GM19099 (cell line): ENCODE results near the gene ITPKC.
A peak's percentile ranks its signal among the peaks of the same experiment; 100 is the strongest.

Source experiments
- POLR2A ChIP-seq: IDR thresholded peaks from 3 replicates; pipeline ENCODE4 v1.6.1; 2011; ENCODE audit warnings: low read depth; ENCODE audit not compliant: insufficient read length; ENCODE audit errors: extremely low read depth

The ITPKC gene

GRCh38 chr19:40686882-40687524 is 29.9 kb upstream of the ITPKC start:
- no peak for TF ChIP-seq POLR2A

DNA sequence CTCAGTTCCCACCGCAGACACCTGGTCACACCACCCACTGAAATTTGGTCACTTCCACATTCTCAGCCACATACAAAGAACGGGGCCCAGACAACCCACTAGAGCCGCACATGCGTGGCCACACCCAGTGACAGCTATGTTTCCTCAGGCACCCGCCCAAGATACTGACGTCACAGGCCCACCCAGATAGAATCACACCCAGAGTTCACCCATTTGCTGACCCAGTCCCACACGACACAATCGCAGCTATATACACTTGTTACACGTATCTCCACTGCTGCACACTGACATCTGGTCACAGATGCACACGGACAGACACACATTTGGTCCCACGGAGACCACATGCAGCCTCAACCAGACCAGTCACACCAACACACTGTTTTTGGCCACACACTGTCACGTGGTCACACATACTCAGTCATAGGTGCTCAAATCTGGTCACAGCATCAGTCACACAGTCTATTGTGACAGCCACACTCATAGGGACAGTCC is 29.3 kb upstream of the ITPKC start:
- TF ChIP-seq POLR2A, result no peak

- no peak for TF ChIP-seq POLR2A
Measured at GRCh38 chr19:40688309-40688708, 28.6 kb upstream of the ITPKC start.

DNA sequence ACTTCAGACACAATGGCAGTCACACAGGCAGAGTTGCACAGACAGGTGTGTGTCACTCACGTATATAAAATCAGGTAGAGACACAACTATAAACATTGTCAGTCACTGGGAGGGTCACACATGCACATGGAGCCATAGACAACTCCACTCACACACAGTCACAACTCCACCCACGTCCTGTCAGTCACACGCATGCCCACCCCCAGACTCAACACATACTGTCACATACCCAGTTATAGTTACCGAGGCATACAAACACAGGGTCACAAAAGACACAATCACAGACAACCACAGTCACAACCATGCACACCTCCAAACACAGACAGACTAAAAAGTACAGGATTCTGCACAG is 27.9 kb upstream of the ITPKC start:
- no peak for TF ChIP-seq POLR2A

DNA sequence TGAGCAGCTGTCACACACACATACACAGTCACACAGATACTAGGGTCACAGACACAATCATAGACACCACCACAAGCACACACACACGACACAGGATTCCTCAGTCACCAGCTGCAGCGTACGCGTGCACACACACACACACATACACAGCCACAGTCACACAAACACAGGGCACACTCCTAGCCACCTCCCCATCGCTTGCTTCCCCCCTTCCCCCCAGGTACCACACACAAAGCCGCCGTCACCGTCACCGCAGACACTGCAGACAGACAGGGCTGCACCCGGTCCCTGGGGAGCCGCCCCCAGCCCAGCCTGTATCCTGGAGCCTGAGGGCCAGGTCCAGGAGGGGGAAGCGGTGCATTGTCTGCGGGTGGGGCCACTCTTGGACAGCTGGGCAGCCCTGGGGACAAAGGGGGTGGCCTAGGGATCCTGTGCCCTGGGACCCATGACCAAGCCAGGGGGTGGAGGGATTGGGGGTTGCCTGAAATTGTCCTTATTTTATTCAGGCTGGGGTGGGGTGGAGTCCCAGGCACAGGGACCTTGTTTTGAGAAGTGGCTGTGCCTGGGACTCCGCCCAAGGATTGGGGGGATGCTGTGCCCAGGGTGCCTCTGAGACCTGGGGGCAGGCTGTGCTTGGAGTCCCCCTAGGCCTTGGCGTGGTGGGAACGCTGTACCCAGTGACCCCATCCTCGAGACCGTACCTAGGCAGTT is 27.4 kb upstream of the ITPKC start:
- no peak for TF ChIP-seq POLR2A

GRCh38 chr19:40690050-40690692 is 26.7 kb upstream of the ITPKC start, which contains the start of gene NUMBL:
Gene NUMBL, minus strand, starts transcription at chr19:40690651. Its CDS starts 168 bp downstream, at chr19:40690483.
- no peak for TF ChIP-seq POLR2A

DNA sequence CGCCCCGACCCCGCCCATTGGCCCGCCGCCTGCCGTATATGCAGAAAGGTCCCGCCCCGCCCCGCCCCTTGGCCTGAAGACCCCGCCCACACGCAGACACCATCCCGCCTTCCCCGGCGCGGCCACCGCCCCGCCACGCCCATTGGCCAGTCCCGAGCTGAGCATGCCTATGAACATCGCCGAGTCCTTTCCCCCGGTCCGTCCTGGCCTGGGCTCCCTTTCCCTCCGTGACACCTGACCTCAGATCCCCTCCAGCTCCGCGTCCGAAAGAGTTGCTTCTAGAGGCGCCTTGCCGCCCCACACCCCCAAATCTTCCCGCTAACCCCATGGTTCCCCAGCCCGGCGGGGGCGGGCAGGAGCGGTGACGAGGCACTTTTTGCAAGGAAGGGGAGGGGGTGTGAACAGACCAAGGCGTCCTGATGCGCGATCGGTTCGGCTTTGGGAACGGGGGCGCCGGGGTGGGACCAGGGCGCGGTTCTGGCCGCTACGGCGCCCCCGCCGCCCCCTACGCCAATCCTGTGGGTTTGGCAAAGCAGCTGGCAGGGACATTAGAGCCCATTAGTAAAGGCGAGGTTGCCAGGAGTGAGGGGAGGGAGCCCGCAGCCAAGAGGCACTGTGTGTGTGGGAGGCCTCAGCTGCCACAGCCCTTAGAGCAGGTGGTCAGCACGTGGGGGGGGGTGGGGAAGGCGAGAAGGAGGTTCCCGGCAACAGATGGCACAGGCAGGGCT is 26.1 kb upstream of the ITPKC start:
- peak; percentile 39 for TF ChIP-seq POLR2A

DNA sequence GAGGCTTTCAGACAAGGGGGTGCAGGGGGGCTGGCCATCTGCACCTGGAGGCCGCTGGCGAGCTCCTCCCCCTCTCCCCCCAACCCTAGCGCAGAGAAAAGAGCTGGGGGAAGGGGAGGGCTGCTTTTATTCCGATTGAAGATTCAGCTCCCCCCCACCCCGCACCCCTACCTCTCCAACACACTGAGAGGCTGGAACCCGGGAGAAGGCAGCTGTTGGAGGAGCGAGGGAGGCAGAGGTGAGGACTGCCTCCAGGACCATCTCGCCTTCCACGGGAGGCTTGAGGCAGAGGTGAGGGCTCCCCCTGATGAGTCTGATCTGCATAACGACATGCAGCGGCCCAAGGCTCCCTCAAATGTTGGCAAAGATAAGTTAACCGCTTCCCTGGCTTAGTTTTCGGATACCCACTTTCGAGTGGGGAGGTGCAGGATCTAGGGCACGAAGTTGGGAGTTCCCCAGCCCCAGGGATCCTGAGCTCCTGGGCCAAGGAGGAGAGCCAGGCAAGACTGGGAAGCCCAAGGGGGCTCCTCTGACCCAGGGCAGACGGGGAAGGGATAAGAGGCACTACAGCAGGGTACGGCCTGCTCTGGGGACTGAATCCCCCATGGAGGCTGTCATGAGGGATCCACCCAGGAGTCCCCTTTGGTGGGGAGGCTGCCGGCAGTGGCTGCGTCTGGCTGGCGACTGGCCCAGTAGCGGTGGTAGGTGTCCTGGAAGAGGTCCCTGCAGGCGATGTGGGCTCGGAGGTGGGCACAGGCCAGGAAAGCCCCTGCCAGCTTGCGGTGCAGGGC is 25.3 kb upstream of the ITPKC start:
- no peak for TF ChIP-seq POLR2A

DNA sequence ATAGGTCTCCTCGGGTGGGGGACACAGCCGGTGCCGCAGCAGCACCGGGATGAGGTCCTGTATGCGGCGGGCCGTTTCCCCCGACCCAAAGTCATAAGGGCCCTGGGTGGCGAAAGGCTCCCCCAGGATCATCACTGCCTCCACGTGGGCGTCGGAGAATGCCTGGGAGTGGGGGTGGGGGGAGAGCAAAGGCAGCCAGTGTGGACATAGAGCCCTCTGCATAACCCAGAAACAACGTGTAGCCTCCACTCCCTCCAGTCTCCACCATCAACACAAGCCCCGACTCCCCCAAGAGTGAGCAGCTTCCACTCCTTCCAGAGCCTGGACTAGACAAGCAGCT is 24.7 kb upstream of the ITPKC start:
- no peak for TF ChIP-seq POLR2A

- TF ChIP-seq POLR2A, result no peak
Measured at GRCh38 chr19:40693150-40693788, 23.6 kb upstream of the ITPKC start.

DNA sequence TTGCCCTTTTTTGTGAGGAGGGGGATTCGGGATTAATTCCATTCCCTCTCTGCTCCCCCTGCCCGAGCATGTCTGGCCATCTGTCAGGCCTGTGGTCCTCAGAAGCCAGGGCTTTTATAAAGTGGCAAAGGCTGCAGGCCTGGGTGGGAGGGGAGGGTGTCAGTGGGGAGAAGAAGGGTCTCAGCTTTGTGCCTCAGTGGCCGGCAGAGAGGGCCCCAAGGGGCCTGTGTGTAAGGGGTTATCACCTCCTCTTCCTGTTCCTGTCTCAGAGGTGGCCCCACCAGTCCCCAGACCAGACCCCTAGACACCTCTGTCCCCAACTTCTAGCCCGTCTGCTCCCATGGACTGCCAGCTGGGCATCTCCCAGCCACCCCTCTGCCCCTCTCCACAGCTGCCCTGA is 23.0 kb upstream of the ITPKC start:
- no peak for TF ChIP-seq POLR2A

GRCh38 chr19:40695881-40696280 is 21.0 kb upstream of the ITPKC start:
- TF ChIP-seq POLR2A, result no peak

DNA sequence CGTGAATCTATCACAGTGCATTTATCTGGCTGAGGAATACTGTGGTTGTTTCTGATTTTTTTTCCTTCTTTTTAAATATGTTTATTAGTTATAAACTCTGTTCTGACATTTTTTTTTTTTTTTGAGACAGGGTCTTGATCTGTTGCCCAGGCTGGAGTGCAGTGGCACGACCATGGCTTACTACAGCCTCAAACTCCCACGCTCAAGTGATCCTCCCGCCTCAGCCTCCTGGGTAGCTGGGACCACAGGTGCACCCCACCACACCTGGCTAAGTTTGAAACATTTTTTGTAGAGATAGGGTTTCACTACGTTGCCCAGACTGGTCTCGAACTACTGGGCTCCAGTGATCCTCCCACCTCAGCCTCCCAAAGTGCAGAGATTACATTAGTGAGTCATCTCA is 19.9 kb upstream of the ITPKC start:
- TF ChIP-seq POLR2A, result no peak

DNA sequence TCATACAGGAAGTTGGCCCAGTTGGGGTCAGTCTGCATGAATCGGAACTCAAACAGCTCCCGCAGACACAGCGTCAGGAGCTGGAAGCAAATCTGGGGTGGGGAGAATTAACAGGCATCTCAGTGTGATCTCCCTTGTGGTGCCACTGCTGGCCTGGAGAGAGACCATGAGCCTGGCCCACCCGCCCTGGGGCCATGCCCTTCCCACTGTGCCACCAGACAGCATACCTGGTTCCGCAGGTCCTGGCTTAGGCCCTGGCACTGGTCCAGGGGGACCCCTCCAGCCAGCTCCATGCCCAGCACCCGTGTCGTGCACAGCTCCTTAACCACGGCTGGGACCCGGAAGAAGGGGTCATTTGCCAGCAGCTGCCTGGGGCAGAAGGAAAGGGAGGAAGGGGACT is 16.8 kb upstream of the ITPKC start:
- no peak for TF ChIP-seq POLR2A

GRCh38 chr19:40701758-40702157 is 15.2 kb upstream of the ITPKC start:
- TF ChIP-seq POLR2A, result no peak
